Body of pancreas (tissue), 4 donors: Measurements from ENCODE around the gene SYNPO2.

Experiments
- CTCF ChIP-seq, 7 experiments: fragments of 450-650 bp in 4 of 7; fragments of 200-600 bp in 3 of 7; sonication (generic) in 3 of 7; IDR thresholded peaks; one replicate each; pipeline ENCODE4 v1.5.1; 2016 to 2019; ENCODE audit warnings: antibody characterized with exemption in 7 of 7
- POLR2A ChIP-seq, 3 donors: fragments of 450-650 bp; IDR thresholded peaks; one replicate each; pipeline ENCODE4 v1.6.1; 2016; ENCODE audit warnings: antibody characterized with exemption in 3 of 3, mild to moderate bottlenecking in 2 of 3

GRCh38 chr4:118917582-118917981 lies 28.9 kb downstream of the SYNPO2 start:
- TF ChIP-seq CTCF (IDR thresholded peaks at IDR 0.05) (no peak), POLR2A (IDR thresholded peaks at IDR 0.05) (no peak)
